Activated CD8-positive, alpha-beta memory T cell treated with anti-CD3 and anti-CD28 coated beads, Interleukin-2, amount 10 ng/mL, durations not matched to agents 7 days and 5 days (primary cell): ENCODE data around the gene TET2. TPM values are rescaled to one million over a fixed set of nuclear protein-coding genes. Genes with fewer than 3 reads are reported as not detected.
A peak's percentile ranks its signal among the peaks of the same experiment; 100 is the strongest.

ENCODE experiments used
- ATAC-seq: fragments of 150-1000 bp; cut with Tn5 transposase; one replicate; pipeline ENCODE4 v1.10.0; 2021; ENCODE audit warnings: moderate library complexity
- CTCF ChIA-PET: fragments of 350-600 bp; sonication (Branson Sonifier 250); formaldehyde crosslinking; loops from one replicate; lab custom pipeline; 2021; ENCODE audit warnings: antibody characterized with exemption; lab: Charles Lee
- DNase-seq: peaks from one replicate; pipeline ENCODE4 v3.0.0-alpha.2; 2020
- H3K27ac Mint-ChIP-seq: one replicate; pipeline ENCODE4 v1.8.0; 2021; ENCODE audit warnings: mild to moderate bottlenecking, mixed read lengths
- H3K27me3 Mint-ChIP-seq: one replicate; pipeline ENCODE4 v1.8.0; 2021; ENCODE audit warnings: mixed read lengths
- H3K36me3 Mint-ChIP-seq: one replicate; pipeline ENCODE4 v1.8.0; 2021; ENCODE audit warnings: mild to moderate bottlenecking, mixed read lengths
- H3K4me1 Mint-ChIP-seq: one replicate; pipeline ENCODE4 v1.8.0; 2021; ENCODE audit warnings: mixed read lengths
- H3K4me3 Mint-ChIP-seq: one replicate; pipeline ENCODE4 v1.8.0; 2021; ENCODE audit warnings: mild to moderate bottlenecking, moderate library complexity, mixed read lengths
- H3K9me3 Mint-ChIP-seq: one replicate; pipeline ENCODE4 v1.8.0; 2022; ENCODE audit warnings: low read depth, mixed read lengths
- total RNA-seq, 2 experiments: library from RNA; stranded (reverse); gene quantifications; one replicate each; pipeline ENCODE4 v1.2.3, GENCODE V29; 2021

The TET2 gene
- total RNA-seq, 2 experiments from 2014 or later = 24.6 to 25.1 TPM

DNA sequence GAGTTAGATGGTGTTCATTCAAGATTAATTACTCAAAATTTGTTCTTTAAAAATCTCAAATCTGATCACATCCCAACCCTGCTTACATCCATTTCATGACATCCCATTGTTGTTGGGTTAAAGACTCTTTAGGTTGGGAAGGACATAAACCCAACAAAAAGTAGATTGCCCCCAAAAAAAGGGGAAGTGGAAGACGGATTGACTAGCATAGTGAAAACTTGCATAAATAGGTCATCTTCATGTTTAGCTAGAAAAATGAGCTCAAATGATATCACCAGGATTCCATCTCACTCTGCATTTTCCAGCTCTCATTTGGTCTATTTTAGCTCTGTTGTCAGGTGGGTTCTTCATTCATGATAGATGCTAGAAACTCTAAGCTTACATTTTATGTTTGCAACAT lies 18.5 kb upstream of the TET2 start:
- Mint-ChIP-seq H3K4me1 (no peaks in the 10 kb centered on the region), H3K9me3 (no peaks in the 10 kb centered on the region), H3K27ac (no peak overlapping the region), H3K36me3 (no peaks in the 10 kb centered on the region), H3K27me3 (peaks cover 2% of the 10 kb centered on the region), H3K4me3 (no peak overlapping the region)
- ATAC-seq (no peak), DNase-seq (no peak)
- CTCF ChIA-PET = no interaction called here

DNA sequence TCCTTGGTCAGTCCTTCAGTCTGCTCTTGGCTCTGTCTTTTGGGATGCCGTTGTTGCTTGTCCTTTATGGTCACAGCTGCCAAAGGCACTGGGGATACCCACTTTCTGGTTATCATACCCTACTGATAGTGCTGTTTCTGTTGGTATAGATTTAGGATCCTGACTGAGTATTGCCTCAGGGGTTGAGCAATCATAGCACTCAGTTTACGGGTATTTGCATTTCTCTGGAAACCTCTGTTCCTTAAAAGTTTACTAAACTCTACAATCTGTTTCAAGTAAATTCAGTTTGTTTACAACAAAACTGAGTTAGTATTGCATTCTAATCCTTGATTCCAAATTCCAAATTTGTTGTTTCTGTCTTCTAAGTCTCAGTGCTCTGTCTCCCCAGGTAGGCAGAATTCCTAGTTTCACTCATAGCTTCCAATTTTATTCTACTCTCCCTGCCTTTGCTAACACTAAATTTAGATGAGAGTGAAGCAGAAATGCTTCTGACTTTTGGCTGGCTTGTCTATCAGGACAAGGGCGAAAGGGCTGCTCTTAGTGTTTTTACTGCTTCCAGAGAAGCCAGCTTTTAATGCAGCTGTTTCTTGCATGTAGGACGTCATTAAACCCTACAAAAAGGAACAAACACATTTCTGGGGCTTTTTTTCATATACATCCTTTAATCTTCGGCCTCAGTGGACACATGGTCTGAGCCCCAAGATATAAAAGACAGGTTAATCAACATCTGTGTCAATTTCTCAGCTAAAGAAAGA lies 17.2 kb upstream of the TET2 start:
- Mint-ChIP-seq H3K27me3 (peaks cover 2% of the 10 kb centered on the region), H3K4me3 (no peak overlapping the region), H3K36me3 (no peaks in the 10 kb centered on the region), H3K9me3 (no peaks in the 10 kb centered on the region), H3K27ac (no peak overlapping the region), H3K4me1 (no peaks in the 10 kb centered on the region)
- CTCF ChIA-PET = interaction anchor here (1.6 kb wide), 1 partner anchor 23 kb away, joined by 3 read pairs; no protein-coding TSS in a partner anchor
- no peak for DNase-seq
- no peak for ATAC-seq

DNA sequence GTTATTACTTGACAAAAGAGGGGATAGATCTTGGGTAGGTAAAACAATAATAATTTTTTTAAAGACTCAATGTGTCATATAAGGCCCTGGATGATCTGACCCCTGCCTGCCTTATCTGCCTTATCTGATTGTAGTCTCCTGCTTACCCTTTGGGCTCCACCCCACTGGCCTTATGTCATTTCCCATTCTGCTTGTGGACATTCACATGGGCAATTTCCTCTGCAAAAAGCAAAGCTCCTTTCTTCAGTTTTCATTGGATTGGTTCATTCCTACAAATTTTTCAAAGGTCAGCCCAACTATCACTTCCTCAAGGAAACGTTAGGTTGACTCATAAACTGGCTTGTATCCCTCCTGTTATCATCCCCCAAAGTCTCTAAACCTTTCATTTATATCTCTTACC lies 15.7 kb upstream of the TET2 start:
- H3K27ac Mint-ChIP-seq = no peak overlapping the region
- no peak overlapping the region for H3K4me3 Mint-ChIP-seq
- H3K9me3 Mint-ChIP-seq = no peaks in the 10 kb centered on the region
- no peaks in the 10 kb centered on the region for H3K36me3 Mint-ChIP-seq
- H3K27me3 Mint-ChIP-seq = peaks cover 2% of the 10 kb centered on the region
- no peak for ATAC-seq
- H3K4me1 Mint-ChIP-seq = no peaks in the 10 kb centered on the region
- no peak for DNase-seq
- CTCF ChIA-PET = interaction anchor here (1.6 kb wide), 1 partner anchor 24 kb away, joined by 3 read pairs; no protein-coding TSS in a partner anchor

DNA sequence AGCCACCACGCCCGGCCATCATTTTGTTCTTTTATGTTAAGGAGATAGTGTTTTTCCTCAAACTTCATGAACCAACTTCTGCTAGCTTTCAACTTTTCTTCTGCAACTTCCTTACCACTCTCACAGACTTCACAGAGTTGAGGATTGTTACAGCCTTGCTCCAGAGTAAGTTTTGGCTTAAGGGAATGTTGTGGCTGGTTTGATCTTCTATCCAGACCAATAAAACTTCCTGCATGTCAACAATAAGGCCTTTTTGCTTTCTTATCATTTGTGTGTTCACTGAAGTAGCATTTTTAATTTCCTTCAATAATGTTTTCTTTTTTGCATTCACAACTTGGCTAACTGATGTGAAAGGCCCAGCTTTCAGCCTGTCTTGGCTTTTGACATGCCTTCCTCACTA lies 12.7 kb upstream of the TET2 start:
- ATAC-seq = no peak
- DNase-seq = no peak
- CTCF ChIA-PET = no interaction called here
- Mint-ChIP-seq H3K4me3 (no peak overlapping the region), H3K4me1 (peaks cover 6% of the 10 kb centered on the region), H3K27me3 (peaks cover 2% of the 10 kb centered on the region), H3K27ac (no peak overlapping the region), H3K9me3 (no peaks in the 10 kb centered on the region), H3K36me3 (no peaks in the 10 kb centered on the region)

DNA sequence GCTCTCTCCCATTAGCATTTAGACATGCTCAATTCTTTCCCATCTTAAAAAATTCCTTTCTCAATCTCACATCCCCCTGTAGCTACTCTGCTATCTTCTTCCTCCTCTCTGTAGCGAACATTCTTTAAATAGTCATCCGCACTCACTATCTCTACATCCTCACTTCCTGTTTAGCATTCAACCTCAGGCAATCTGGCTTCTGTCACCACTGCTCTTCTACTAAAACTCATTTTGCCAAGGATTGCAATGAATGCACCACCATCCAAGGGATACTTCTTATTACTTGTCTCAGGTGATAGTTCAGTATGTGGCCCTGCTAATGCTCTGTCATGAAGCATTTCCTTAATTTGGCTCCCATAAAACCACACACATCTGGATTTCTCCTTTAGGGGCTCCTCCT lies 10.9 kb upstream of the TET2 start:
- no peaks in the 10 kb centered on the region for H3K36me3 Mint-ChIP-seq
- H3K4me3 Mint-ChIP-seq = no peak overlapping the region
- DNase-seq (no peak), ATAC-seq (no peak)
- no peaks in the 10 kb centered on the region for H3K9me3 Mint-ChIP-seq
- peaks cover 6% of the 10 kb centered on the region for H3K4me1 Mint-ChIP-seq
- CTCF ChIA-PET = no interaction called here
- no peak overlapping the region for H3K27ac Mint-ChIP-seq
- no peaks in the 10 kb centered on the region for H3K27me3 Mint-ChIP-seq

DNA sequence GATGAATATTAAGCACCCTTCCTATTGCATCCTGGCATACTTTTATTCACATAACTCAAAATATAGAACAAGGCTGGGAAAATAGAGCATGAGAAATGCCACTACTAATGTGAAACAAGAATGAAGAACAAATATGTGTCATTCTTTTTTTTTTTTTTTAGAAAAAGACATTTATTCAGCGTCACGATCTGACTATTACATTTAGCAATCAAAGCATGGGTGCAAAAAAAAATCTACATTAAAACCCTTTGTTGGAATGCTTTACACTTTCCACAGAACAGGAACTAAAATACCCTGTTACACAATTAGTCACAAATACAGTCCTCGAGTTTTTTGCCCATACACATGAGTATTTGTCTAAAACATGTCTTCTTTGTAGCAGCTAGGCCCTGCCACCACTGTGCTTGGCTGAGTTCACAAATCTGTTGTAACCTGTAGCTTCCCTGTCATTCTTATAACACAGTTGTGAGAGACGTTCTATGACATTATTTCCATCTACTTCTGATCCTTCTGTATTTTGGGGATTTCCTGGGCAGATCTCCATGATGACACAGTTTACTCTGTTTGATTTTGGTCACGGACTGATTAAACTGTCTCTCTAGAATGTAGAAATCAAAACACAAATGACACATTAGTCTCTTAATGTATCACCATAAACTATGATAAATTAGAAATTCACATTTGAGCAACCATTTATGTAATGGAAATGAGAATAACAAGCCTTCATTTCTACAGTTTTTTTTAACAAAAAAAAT lies 9.4 kb upstream of the TET2 start:
- no peaks in the 10 kb centered on the region for H3K27me3 Mint-ChIP-seq
- H3K4me1 Mint-ChIP-seq = peaks cover 9% of the 10 kb centered on the region
- no peak overlapping the region for H3K4me3 Mint-ChIP-seq
- H3K9me3 Mint-ChIP-seq = no peaks in the 10 kb centered on the region
- no peak for DNase-seq
- no peak overlapping the region for H3K27ac Mint-ChIP-seq
- CTCF ChIA-PET = interaction anchor here (2.1 kb wide), 1 partner anchor 337 kb away, joined by 9 read pairs; the partner anchor contains the start of gene PPA2
- no peak for ATAC-seq
- no peaks in the 10 kb centered on the region for H3K36me3 Mint-ChIP-seq

DNA sequence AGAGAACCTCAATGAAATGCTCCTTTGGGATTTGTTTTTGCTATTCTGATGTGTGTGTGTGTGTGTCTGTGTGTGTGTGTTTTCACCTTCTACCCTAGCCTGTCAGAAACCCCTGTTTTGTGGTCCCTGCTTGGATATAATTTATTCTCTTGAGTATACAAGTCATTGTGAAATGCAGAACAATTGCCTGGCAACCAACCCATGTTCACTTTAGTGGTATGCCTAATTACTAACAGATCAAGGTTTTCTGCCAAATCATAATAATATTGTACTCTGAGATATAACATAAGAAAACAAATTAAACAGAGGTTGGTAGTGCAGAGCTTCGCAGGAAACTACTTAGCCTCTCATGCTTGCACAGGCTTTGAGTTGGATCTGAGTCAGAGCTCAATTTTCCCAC lies 7.0 kb upstream of the TET2 start:
- H3K4me1 Mint-ChIP-seq = peaks cover 9% of the 10 kb centered on the region
- CTCF ChIA-PET = interaction anchor here (1.2 to 2.9 kb wide), 3 partner anchors 230 to 342 kb away, joined by 3 to 24 read pairs (median 4); partner anchors contain the start of gene PPA2
- H3K9me3 Mint-ChIP-seq = no peaks in the 10 kb centered on the region
- H3K27me3 Mint-ChIP-seq = no peaks in the 10 kb centered on the region
- ATAC-seq = no peak
- no peak for DNase-seq
- no peaks in the 10 kb centered on the region for H3K36me3 Mint-ChIP-seq
- H3K27ac Mint-ChIP-seq = no peak overlapping the region
- H3K4me3 Mint-ChIP-seq = no peak overlapping the region

DNA sequence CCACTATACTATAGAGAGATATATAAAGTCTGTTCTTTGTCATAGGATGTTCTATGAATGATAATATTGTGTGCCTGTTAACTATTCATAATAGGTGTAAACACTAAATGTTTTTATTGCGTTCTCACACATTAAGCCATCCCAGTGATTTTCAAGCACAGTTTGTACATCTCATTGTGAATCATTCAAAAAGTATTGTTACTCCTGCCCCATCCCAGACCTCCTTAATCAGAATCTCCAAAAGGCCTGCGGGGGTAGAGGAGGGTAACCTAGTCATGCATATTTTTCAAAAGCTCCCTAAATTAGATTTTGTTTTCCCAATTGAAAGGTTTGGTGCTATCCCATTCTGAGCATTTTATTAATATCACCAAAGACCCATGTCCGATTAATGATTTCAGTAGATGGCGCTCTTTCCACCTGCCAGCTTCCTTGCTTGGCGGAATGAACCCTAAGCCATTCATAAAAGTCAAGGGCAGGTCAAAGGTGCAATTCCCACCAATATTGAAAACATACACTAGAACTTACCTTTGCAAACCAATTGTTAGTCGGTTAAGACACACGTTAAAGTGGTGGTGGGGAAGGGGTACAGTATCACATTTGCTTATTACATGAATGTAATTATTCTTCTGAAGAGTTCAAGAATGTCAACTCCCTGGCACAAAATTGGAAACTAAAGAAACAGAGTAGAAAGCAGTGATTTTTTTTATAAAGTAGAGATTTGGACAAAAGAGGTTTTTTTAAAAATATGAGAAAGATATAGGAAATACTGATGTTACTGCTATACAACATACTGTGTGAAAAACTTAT lies 5.8 kb upstream of the TET2 start:
- Mint-ChIP-seq H3K27me3 (no peaks in the 10 kb centered on the region), H3K4me3 (no peak overlapping the region), H3K27ac (no peak overlapping the region), H3K4me1 (peaks cover 14% of the 10 kb centered on the region), H3K36me3 (no peaks in the 10 kb centered on the region), H3K9me3 (no peaks in the 10 kb centered on the region)
- ATAC-seq (peak; percentile 54), DNase-seq (peak; percentile 50)
- CTCF ChIA-PET = interaction anchor here (0.7 to 2.9 kb wide), 14 partner anchors 16 to 575 kb away, joined by 3 to 24 read pairs (median 3); partner anchors contain the start of gene PPA2

DNA sequence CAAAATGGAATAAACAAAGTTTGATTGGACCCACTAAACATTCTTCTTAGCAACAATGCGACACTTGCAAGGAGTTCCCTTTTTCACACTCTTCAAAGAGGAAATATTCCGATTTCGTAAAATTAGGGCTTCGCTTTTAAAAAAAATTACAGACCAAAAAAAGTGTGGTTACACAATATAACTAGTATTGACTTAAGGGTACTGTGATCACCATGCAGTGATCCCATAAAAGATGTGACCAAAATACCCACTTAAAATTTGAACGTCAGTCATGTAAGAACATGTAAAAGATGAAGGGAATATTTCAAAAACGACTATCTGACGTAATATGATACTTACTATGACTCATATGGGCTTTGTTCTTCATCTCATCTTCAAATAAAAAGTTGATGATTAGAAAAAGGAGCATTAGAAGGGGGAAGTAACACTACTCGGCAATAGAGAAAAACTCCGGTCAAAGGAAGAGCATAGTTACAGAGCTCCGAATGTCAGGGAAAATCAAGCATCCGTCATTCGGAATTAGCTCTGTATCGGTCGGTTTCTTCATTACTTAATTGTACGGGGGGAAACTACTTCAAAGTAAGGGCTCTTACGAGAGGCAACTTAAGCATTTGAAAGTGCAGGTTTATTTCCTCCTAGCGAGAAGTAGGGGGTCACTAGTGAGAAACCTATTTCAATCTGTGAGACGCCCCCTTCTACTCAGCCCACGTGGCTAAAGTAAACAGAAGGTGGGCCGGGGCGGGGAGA lies 1.3 kb upstream of the TET2 start:
- Mint-ChIP-seq H3K4me1 (peaks cover 28% of the 10 kb centered on the region), H3K9me3 (no peaks in the 10 kb centered on the region), H3K27ac (peak overlapping the region; percentile 82), H3K27me3 (no peaks in the 10 kb centered on the region), H3K4me3 (peak overlapping the region; percentile 99), H3K36me3 (peaks cover 6% of the 10 kb centered on the region)
- CTCF ChIA-PET = interaction anchor here (0.8 to 1.6 kb wide), 3 partner anchors 324 to 328 kb away, joined by 3 to 7 read pairs (median 4); partner anchors contain the start of gene PPA2
- ATAC-seq (no peak), DNase-seq (no peak)

DNA sequence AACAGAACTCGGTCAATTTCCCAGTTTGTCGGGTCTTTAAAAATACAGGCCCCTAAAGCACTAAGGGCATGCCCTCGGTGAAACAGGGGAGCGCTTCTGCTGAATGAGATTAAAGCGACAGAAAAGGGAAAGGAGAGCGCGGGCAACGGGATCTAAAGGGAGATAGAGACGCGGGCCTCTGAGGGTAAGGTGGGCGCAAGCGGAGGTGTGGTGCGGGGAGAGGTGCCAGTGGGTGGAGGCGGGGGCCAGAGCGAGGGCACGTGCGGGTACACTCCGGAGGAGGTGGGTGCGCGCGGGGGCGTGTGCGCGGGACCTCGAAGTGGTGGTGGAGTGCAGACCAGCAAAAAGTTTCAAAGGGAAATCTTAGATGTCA lies 787 bp upstream of the TET2 start:
- Mint-ChIP-seq H3K36me3 (peaks cover 8% of the 10 kb centered on the region), H3K27ac (peak overlapping the region; percentile 82), H3K9me3 (no peaks in the 10 kb centered on the region), H3K4me3 (peak overlapping the region; percentile 99), H3K27me3 (no peaks in the 10 kb centered on the region), H3K4me1 (peaks cover 30% of the 10 kb centered on the region)
- DNase-seq (peak; percentile 59), ATAC-seq (peak; percentile 31)
- CTCF ChIA-PET = interaction anchor here (1.0 to 2.4 kb wide), 2 partner anchors 328 kb away, joined by 4 to 17 read pairs; partner anchors contain the start of gene PPA2

DNA sequence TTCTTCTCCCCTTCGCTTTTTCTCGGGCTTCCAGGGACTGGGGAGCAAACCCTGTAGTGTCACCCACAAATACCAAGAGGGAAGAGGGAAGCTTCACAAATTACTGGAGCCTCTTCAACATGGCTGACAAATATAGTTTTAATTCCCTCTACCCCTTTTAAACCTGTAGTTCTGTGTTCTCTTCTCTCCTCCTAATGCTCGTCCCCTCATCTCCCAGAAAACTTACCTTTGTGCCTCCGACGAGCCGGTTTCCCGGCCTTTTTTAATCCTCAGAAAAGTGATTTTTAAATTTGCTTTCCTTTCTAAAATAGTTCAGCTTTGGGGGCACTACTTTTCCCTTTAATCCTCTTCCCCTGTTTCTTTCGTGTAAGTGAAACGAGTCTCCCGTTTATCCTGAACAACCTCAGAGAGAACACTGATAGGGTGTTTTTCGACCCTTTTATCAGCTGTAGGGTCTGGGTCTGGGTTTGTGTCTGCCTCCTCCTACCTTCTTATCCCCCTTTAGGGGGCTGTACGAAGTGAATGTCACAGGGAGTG lies 408 bp downstream of the TET2 start:
- Mint-ChIP-seq H3K9me3 (no peaks in the 10 kb centered on the region), H3K4me1 (peaks cover 27% of the 10 kb centered on the region), H3K36me3 (peaks cover 8% of the 10 kb centered on the region), H3K4me3 (peak overlapping the region; percentile 99), H3K27me3 (no peaks in the 10 kb centered on the region), H3K27ac (peak overlapping the region; percentile 99)
- ATAC-seq (peak; percentile 16), DNase-seq (no peak)
- CTCF ChIA-PET = interaction anchor here (1.0 to 2.4 kb wide), 4 partner anchors 301 to 327 kb away, joined by 3 to 17 read pairs (median 6); partner anchors contain the start of gene PPA2

DNA sequence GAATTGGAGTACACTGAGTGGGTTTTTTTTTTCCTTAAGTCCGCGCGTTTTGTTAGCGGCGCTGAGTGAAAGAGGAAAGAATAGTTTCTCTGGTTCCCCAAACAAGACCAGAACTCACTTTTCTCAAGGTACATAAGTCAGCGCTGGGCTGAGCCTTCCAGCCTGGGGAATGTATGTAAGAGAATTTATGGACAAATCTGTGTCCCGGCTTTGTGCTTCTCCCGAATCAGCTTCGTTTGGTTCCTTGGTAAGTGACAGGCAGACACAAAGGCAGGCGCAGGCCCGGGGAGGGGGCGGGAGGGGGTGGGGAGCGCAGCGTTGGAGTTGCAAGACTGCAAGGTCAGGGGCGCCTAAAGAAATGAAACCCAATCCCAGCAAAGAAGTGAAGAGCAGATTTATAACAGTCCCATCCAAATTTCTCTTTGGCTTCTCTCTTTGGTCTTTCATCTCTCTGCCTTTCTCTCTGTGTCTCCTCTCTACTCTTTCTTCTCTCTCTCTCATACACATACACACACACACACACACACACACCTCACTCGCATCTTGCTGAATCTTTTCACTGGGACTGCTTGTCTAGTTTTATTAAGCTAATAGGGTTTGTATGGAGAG lies 981 bp downstream of the TET2 start:
- Mint-ChIP-seq H3K27ac (peak overlapping the region; percentile 99), H3K4me3 (peak overlapping the region; percentile 99), H3K4me1 (peaks cover 27% of the 10 kb centered on the region), H3K9me3 (no peaks in the 10 kb centered on the region), H3K27me3 (no peaks in the 10 kb centered on the region), H3K36me3 (peaks cover 8% of the 10 kb centered on the region)
- ATAC-seq (no peak), DNase-seq (peak; percentile 50)
- CTCF ChIA-PET = interaction anchor here (1.0 to 2.4 kb wide), 4 partner anchors 301 to 326 kb away, joined by 3 to 17 read pairs (median 6); partner anchors contain the start of gene PPA2
